Stimulated activated CD4-positive, alpha-beta T cell treated with anti-CD3 and anti-CD28 coated beads, Interleukin-15, amount 100 ng/mL, for 24 hours (primary cell): ENCODE results near the gene CROCC2.

Experiments used
- DNase-seq: peaks from one replicate; pipeline ENCODE4 v3.0.0-alpha.2; 2020

Gene CROCC2

DNA sequence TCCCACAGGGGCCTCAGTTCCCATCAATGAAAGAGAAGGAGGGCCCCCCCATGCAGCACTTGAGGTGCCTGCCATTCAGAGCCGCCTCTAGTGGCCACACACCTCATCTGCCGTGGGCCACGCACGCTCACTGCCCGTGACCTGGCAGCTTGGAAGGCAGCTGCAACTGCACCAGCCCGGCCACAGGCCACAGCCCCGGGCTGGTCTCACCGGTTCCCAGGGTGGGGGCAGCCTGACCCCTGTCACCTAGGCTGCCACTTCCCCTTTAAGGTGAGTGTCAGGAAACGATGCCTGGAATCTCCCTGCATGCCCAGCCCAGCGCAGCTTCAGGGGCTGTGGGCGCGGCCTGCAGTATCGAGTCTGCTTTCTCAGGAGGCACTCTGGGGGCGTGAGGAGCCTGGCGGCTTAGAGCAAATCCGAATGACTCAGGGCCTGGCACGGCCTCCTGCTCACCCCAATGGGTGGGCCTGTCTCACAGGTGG, 12.7 kb upstream of the CROCC2 start:
- DNase-seq, result peak; percentile 85

GRCh38 chr2:240894006-240894405, 12.1 kb upstream of the CROCC2 start:
- DNase-seq, result no peak

DNA sequence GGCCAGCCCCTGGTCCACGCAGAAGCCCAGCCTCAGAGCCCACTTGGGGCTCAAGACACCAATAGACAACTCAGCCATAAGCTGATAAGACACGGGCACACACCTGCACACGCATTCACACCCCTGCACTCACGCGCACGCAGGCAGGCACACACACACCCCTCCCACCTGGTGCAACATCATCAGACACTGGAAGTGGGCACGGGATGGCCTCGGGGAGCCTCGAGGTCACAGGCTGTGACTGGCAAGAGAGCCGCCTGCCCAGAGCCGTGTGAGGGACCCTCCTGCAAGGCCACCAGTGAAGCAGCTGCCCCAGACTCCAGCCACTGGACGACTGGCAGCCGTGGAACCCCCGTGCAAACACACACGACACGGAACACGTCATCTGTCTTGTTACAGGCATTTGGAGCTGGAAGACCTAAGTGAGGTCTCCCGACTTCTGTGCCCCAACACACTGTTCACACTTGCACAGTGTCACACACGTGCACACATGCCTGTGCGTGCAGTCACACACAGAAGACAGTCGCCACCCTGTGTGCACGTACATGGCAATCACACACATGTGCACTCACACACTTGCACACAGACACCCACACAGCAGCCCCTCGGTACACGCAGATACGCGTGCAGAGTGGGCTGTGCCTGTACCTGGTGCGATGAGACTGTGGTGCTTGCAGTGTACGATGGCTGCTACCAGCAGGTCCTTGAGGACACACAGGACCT, 11.1 kb upstream of the CROCC2 start:
- no peak for DNase-seq

- no peak for DNase-seq
Observed at GRCh38 chr2:240895656-240896388, 10.3 kb upstream of the CROCC2 start, which contains the start of gene MAB21L4. MAB21L4 (minus strand) TSS chr2:240896156; CDS start chr2:240895997, 159 bp downstream.

GRCh38 chr2:240896394-240896793, 9.7 kb upstream of the CROCC2 start:
- no peak for DNase-seq

DNA sequence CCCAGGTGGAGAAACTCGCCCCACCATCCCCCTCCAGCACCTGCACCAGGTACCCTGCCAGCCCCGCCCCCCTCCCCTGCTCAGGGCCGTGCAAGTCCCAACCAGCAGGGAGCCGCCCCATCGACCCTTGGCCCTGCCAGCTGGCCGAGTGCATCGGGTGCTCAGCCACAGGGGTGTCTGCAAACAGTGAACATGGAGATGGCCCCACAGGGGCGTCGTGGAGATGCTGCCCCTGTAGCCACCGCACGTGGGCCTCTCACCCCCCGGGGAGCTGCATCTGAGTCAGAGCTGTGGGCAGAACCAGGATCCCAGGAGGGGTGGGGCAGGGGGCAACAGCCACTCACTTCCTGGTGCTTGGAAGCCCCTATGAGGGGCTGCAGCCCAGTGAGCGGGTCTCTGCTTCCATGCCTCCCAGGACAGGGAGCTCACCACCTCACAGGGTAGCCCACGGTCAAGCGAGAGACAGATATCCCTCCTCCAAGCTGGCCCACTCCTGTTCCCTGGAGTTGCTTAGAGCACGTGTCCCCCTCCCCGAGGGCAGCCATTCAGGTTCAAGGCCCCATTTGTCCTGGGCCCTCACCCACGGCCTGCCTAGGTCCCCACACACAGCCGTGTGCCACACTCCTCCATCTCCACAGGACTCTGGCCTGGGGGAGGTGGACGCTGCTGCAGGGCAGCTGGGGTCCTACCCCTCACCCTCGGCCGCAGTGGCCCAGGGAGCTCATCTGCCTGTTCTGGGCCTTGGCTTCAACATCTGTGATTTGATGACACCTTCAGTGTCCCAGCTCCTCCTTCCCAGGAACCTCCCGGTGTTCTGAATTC, 9.1 kb upstream of the CROCC2 start:
- no peak for DNase-seq

DNA sequence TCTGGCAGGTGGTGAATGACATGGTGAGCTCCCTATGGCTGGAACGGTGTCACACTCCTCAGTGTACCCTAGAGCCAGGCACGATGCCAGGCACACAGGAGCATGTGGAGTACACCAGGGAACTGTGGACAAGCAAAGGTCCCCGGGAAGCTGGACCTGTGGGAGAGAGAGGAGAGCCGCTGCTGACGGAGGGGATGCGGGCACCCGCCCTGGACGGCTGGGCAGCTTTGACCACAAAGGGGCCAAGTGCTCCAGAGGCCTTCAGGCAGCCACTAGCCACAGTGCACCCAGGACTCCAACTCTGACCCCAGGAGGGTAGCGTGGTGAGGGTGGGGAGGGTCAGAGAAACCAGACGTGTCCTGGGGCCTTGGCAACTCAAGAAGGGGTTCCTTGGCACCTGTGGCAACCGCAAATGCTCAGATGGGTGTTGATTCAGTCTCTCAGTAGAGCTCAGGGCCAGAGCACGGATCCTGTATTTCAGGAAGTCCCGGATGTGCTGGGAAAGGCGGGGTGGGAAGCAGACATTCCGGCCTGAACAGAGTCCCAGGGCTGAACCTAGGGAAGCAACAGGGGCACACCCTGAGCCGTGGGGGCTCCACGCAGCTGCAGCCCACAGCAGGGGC, 7.9 kb upstream of the CROCC2 start:
- DNase-seq, result no peak

- no peak for DNase-seq
Observed at GRCh38 chr2:240898731-240899467, 7.2 kb upstream of the CROCC2 start.

DNA sequence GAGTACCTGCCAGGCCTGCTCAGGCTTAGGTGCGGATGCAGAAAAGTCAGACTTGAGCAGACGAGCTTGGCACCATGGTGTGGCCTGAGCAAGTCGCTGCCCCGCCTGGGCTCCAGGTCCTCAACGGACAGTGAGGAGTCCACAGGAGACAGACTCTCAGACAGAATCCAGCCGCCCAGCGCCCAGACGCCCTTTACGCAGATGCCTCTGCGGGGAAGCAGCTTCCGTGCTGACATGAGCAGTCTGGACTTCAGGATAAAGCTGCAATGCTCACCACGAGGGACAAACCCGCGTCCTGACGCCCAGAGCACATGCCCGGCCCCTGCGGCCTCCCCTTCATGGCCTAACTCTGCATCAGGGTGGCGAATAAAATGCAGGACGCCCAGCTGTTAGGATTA, 6.7 kb upstream of the CROCC2 start:
- no peak for DNase-seq

- no peak for DNase-seq
Observed at GRCh38 chr2:240900141-240900860, 5.8 kb upstream of the CROCC2 start.

DNA sequence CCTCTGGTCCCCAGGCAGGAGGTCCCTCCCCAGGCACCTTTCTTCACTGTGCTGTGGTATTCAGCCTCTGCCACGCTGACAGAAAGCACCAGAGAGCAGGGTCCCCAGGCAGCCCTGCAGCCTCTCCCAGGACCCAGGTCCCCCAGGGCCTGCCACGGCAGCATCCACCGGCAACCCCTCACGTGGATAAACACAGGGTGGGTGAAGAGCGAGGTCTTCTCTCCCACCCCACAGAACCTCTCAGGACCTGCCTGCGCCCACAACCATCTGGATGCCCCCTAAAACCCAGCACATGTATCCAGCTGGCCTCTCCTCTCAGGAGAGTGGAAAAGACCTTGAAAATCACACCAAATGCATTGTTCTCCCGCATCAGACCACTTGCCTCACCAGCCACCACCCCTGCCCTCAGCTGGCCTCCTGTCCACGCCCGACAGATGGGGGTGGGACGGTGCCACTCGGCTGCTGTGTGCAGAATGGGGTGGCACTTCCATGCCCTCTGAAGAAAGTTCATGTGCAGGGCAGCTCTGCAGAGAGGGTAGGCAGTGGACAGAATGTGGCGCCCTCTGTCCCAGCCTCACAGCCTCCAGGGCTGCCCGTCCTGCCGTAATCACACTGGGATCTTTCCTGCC, 4.0 kb upstream of the CROCC2 start:
- no peak for DNase-seq

- DNase-seq, result no peak
Observed at GRCh38 chr2:240902615-240903041, 3.5 kb upstream of the CROCC2 start.

- DNase-seq, result no peak
Observed at GRCh38 chr2:240903191-240904060, 2.7 kb upstream of the CROCC2 start.

DNA sequence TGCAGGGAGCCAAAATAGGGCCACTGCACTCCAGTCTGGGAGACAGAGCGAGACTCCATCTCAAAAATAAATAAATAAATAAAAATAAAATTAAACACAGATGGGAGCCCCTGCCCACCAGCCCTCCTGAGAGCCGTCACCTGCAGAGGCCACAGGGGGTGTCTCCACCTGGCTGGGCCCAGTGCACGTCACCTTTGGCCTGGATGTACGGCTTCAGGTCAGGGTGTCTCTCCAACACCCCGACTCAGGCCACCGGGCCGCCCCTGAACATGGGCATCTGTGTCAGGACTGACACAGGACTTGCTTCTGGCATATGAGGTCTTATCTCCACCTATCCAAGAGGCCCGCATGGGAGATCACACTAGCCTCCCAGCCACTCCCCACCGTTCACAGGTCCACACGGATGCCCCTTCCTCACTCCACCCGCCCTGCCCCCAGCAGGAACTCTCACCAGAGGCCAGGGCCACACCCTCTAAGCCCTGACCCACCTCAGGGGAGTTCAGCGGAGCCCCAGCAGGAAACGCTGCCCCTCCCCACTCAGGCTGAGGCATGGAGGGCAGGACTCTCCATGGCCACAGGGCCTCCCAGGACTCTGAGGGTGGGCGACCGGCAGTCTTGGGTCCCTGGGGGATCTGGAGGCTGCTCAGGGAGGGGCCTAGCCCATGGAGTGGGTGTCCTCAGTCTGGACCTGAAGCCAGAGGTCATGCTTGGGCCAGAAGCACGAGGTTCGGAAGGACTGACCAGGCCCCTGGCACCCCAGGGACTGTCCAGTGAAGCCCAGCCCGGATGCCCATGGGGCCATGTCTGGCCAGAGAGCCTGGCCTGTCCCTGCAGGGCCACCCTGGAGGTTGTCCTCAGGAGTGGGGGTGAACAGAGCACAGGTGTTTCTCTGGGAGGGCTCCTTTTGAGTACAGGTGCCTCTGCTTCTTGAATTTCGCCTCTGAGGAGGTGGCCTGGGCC, 1.6 kb upstream of the CROCC2 start:
- DNase-seq, result no peak

DNA sequence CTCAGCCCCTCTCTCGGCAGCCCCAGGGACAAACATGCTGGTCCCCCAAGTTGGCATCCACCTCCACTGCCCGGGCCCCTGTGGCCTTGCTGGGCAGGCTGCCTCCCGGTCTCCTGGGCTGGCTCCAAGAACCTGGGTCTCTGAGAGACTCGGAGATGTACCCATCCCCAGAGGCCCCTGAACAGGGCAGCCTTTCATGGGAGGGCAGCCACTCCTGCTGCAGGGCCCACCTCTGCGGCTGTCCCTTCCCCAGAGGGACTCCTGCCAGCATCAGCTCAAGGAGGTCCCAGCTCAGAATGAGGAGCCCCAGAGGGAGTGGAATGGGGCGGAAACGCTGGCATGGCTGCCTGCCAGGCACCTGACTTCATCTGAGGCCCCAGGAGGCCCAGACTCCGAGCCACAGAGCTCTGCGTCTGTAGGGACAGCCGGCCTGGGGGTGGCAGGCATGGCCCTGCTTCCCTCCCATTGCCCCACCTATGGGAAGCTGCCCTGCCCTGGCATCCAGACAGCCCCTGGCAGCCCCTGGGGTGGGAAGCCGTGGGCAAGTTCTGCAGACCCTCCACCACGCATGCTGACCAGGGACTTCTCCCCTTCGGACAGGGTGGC, 857 bp upstream of the CROCC2 start:
- no peak for DNase-seq

DNA sequence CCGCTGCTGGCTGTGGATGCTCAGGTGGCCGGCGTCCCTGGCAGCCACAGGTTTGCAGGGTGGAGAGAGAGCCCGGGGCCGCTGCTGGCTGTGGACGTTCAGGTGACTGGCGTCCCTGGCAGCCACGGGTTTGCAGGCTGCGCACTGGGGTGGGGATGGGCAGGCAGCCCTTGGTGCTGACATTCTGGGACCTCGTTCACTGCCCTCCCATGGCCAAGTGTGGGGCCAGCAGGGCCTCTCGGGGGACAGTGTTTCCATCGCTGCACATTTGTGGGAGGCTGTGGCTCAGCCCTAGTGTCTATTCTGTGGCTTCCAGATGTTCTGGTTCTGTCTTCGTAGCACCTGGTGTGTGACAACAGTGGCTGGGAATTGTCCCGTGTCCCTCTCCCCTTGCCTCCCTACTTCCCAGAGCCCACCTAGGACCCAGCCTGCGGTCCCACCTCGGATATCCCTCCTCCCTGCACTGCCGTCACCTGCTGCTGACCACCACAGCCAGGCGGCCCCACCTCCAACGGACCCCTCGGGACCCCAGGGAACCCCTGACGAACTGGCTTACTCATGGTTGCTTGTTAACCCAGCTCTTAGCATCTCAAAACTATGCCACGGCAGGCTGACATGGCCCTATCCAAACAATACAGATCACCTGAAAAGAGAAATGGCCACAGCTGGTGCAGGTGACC, 915 bp downstream of the CROCC2 start:
- no peak for DNase-seq

DNA sequence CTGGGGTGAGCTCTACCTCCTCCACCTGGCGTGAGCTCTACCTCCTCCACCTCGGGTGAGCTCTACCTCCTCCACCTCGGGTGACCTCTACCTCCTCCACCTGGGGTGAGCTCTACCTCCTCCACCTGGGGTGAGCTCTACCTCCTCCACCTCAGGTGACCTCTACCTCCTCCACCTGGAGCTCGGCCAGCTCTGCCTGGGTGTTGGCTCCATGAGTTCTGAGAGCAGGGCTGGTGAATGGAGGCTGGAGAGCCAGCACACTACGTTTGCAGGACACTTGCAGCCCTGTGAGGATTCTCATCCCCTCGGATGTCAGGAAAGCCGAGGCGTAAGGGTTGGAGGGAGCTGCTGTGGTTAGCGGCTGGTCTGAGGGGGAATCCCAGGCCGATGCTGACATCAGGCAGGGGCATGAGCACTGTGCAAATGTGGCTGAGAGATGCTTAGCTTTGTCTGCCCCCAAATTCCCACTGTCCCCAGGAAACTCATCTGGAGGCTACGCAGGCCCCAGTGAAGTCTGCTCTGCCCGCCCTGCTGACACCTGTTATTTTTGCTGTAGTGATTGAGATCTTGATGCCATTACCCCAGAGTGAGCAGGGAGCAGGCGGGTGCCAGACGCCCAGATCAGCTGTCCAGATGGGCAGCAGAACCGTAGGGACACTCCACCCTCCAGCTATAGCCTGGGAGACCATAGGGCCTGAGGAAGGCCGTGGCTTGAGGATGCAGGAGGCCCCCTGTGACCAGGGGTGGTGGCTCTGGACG, 3.3 kb downstream of the CROCC2 start:
- no peak for DNase-seq
